HG02943 (cell line): Measurements from ENCODE around the gene KNG1.
"Not testable (repeated sequence)": the region's sequence is repeated elsewhere in the genome, so short reads cannot be mapped to it uniquely, and the experiment has no call there.

Experiments
- ATAC-seq: cut with Tn5 transposase; IDR thresholded peaks from one replicate; pipeline ENCODE4 v1.9.1; 2021; ENCODE audit warnings: mild to moderate bottlenecking, low read depth, moderate library complexity; ENCODE audit not compliant: unreplicated experiment

KNG1 gene

DNA sequence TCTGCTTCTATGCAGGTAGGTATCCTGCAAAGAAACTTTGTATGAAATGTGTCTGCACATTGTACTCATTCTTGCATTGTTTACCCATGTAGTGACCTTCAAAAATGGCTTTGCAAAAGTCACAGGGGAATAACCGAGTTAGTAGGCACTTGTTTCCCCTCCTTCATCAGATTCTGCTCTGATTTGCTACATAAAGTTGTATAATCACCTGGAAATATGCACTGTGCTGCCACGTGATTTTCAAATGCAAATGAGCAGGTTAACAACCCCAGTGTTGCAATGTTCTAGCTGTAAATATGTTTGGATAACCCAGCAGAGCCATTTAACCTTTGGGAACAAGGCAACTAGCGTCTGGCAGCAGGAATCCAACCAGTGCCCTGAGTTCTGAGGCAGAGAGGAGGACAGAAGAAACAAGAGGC, at the start of gene KNG1:
Gene KNG1, plus strand, starts transcription at position 321 of the 419 bp plus-strand sequence. CDS start 184 bp downstream, outside the sequence.
- ATAC-seq: no peak

DNA sequence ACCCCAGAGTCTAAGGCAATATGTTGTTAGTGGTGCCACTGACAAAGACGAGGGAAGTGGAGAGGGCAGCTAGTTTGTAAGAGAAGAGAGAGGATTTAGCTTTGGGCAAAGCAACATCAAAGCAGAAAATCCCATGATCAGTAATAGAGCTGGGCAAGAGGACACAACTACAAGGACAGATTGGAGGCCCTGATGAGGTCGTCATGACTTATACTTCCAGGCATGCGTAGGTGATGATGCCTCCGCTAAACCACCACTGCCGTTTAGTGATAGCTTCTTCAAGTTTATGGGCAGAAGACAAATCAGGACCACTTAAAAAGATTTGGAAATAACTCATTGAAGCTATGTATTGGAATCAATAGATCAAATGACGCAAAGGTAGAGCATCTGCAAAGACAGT, 48.7 kb upstream of the KNG1 start:
- no peak for ATAC-seq

DNA sequence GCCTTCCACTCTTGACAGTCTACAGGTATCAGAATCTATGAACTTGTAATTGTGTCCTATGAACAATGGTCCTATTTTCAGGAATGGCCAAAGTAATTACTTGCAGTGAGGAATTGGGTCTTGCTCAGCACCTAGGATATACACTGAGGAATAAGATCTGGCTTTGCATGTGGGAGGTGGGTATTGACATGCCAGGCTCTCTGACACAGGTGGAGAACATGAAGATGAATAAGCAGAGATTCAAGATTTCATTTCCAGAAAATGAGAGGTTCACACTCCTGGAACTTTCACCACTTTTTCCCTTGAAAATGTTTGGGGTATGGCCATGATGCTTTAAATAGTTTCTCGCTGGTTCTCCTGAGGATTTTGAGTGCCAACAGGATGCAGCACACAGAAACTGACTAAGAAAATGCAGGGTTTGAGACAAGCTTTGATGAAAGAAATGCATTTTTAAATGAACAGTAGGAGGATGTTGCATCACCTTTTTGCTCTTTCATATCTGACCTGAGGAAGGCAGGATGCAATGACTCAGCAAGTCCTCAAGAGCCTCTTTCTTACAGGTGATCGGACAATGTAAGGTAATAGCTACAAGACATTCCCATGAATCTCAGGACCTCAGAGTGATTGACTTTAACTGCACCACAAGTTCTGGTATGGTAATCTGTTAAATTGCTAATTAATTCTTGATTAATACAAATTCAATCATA, 47.6 kb upstream of the KNG1 start:
- no peak for ATAC-seq

DNA sequence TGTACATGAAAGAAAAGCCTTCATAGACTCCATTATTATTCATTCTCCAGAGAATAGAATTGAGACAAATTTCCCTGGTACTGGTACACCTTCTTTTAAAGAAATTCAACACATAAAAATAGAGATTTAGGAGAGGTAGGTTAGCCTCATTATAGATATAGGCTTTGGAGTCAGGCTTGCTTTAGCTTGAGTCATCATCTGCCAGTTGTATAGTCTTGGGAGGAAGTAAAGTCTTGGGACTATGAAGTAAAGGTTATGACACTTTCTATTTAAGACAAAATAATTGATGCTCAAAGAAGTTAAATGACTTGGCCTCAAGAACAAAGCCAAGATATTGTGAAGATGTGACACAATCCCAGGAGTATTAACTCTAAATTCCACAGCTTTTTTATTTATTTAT, 47.0 kb upstream of the KNG1 start:
- no peak for ATAC-seq

DNA sequence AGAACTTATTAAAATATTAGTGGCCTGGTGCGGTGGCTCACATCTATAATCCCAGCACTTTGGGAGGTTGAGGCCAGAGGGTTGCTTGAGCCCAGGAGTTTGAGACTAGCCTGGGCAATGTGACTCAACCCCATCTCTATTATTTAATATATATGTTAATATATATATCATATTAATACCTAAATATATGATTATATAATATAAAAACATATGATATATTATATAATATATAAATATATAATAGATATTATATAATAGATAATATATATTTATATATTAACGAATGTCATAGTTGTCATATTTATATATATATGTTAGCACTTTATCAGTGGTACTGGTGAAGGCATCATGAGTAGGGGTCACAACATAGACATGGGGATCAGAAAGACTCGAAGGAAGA, 46.1 kb upstream of the KNG1 start:
- ATAC-seq: no peak

DNA sequence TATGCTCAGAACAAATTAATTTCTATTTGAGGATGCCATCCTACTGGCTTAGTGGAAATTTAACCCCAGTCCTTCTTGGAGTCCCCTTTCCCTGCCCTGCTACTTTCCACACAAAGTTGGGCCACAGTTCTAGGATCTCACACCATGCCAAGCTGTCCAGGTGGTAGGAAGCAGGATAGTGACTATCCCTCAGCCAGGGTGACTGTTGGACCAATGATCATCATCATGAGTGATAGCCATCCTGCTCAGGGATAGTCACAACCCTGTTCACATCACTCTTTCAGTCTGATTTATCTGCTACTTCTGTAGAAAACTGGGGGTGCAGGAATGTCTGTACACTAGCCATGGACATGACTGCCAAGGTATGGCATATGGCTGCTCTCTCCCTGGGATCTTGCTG, 38.6 kb upstream of the KNG1 start:
- no peak for ATAC-seq

DNA sequence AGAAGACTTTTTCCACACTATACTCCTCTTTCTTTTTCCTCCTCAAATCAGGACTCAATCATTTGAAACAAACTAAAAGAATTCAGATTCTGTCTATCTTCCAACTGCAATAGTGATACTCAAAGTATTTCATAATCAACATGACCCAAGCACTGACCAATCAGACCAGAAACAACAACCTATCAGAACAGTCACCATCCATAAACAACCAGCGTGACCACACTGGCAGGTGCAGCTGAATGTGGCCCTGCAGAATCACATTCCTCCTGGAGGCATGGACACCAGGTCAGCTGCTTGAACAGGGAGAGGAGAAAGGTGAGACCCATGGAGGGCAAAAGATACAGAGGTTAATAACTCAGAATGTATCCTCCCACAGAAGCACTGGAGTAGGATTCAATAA, 38.0 kb upstream of the KNG1 start:
- ATAC-seq: no peak

DNA sequence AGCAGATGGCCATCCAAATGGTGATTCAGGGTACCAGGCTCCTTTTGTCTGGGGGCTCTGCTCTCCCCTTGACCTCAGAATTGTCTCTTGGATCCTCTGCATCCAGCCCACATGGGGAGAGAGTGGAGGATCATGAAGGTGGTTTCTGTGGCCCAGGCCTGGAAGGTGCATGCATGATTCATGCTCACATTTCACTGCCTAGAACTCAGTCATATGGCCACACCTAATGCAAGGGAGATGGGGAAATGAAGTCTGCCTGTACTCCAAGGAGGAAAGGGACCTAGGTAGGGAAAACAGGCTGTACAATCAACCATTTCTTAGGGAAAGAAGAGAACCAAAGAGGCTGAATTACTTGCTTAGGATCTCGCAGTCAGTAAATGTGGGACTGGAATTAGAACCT, 36.3 kb upstream of the KNG1 start:
- ATAC-seq: no peak

DNA sequence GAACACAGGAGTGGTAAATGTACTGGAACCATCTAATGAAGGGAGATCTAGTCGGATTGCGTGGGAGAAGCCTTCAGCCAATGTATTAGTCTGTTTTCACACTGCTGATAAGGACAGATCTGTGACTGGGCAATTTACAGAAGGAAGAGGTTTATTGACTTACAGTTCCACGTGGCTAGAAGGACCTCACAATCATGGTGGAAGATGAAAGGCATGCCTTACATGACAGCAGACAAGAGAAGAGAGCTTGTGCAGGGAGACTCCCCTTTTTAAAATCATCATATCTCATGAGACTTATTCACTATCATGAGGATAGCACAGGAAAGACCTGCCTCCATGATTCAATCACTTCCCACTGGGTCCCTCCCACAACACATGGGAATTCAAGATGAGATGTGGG, 34.3 kb upstream of the KNG1 start:
- ATAC-seq: no peak

DNA sequence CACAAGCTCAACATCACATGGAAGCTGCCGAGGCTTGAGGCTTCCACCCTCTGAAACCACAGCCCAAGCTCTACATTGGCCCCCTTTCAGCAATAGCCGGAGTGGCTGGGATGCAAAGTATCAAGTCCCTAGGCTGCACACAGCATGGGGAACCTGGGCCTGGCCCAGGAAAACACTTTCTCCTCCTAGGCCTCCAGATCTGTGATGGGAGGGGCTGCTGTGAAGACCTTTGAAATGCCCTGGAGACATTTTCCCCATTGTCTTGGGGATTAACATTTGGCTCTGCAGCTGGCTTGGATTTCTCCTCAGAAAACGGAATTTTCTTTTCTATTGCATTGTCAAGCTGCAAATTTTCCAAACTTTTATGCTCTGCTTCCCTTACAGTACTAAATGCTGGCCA, 33.2 kb upstream of the KNG1 start:
- no peak for ATAC-seq

DNA sequence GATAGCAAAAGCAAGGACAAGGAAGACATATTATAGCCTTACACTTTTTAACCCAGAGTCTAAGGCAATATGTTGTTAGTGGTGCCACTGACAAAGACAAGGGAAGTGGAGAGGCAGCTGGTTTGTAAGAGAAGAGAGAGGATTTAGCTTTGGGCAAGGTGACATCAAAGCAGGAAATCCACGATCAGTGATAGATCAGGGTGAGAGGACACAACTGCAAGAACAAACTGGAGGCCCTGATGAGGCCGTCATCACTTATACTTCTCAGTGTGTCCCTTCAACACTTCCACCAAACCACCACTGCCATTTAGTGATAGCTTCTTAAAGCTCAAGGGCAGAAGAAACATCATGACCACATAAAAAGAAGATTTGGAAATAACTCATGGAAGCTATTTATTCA, 30.7 kb upstream of the KNG1 start:
- not testable (repeated sequence) for ATAC-seq

DNA sequence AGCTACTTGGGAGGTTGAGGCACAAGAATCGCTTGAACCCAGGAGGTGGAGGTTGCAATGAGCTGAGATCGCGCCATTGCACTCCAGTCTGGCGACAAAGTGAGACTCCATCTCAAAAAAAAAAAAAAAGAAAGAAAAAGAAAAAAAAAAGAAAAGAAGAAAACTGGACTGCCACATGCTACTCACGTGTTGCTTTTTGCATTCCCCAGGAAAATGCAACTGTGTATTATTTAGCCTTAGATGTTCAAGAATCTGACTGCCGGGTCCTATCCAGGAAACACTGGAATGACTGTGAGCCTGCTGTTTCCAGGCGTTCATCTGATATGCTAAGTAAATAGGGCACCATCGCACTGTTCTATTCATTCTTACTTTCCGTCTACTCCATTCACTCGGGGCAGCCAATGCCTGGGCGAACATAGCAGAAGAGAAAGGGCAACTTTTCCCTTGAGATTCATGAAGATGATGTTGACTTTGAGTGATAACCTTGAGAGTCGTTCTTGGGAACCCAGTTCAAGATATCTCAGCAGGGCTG, 30.0 kb upstream of the KNG1 start:
- no peak for ATAC-seq

DNA sequence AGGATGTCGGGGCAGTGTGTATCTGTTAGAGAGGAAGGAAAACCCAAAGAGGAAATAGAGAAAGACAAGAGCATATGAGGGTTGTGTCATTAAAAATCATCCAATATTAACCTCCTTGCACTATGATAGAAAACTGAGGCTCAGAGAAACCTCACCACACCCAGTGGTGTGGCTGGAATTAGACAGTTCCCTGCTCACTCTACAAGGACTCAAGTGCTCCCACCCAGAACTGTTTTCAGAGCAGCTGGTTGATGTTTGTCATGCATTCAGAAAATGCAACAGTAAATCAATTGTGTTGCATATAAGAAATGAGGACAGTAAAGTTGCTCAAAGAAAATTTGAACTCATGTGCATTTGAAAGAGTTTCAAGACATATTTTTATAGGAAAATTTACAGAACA, 26.9 kb upstream of the KNG1 start:
- not testable (repeated sequence) for ATAC-seq

DNA sequence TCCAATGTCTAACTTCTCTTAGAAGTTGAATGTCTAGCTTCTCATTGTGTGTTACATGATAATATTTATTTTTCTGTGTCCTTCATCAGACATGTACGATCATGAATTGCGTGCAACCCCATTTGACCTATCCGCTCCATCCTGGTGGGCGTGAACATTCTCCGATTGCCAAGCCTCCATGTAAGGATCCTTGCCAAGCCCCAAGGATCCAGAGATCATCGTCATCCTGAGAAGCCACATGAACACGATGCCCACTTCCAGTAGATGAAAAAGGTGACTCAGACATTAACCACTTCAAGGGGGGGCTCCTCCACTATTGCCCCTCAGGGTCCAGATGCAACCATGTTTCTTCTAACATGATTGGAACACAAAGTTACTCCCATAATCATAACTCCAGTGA, 25.5 kb upstream of the KNG1 start:
- no peak for ATAC-seq

DNA sequence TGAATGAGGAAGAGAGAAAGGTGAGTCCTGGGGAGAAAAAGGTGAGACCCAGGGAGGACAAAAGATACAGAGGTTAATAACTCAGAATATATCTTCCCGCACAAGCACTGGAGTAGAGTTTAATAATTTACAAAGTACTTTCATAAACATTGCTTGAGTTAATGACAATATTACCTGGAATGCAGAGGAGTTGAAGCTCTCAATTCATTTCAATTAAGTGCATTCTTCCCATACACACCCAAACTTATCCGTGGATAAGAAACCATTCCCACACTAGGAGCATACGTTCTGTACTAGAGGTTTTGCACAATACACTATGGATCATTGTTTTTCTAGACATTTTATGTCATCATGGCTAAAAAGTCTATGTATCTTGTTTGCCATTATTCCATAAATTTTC, 23.3 kb upstream of the KNG1 start:
- no peak for ATAC-seq

DNA sequence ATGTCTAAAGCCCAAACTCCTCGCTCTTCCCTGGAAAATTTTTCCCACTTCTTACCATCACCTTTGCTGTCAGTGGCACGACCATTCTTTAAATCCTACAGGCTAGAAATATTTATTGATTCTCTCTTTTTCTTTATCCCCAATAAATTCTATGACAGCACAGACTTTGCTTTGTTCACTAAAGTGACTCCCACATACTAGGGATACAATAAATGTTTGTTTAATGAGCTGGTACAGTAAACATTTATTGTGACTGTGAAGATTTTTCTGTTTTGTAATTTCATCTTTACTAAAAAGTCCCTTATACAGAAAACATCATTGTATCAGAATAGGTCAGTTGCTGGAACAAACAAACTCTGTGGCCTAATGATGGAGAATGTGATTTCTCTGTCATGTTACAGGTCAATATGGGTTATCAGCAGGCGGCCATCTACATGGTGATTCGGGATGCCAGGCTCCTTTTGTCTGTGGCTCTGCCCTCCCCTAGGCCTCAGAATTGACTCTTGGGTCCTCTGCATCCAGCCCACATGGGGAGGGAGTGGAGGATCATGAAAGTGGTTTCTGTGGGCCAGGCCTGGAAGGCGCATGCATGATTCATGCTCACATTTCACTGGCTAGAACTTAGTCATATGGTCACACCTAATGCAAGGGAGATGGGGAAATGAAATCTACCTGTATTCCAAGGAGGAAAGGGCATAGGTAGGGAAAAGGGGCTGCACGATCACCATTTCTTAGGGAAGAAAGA, 22.7 kb upstream of the KNG1 start:
- ATAC-seq: no peak

DNA sequence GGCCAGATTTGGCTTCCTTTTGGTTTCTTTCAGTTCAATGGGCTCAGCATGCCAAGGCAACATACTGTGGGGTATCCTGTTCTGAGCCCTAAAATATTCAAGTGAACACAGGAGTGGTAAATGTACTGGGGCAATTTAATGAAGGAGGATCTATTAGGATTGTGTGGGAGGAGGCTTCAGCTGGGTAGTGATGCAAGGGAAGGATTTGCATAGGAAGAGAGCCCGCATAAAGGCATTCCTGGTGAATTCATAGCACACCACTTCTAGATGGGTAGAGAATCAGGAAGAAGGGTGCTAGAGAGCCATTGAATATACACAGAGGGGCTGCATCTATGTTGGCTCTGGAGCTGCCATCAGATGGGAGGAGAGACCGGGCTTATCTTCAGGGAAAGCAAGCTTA, 20.6 kb upstream of the KNG1 start:
- no peak for ATAC-seq

DNA sequence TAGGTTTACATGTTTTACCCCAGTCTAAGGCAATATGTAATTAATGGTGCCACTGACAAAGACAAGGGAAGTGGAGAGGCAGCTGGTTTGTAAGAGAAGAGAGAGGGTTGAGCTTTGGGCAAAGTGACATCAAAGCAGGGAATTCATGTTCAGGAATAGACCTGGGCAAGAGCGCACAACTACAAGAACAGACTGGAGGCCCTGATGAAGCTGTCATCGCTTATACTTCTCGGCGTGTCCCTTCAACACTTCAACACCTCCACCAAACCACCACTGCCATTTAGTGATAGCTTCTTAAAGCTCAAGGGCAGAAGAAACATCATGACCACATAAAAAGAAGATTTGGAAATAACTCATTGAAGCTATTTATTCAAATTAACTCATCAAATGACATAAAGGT, 19.6 kb upstream of the KNG1 start:
- ATAC-seq: no peak

DNA sequence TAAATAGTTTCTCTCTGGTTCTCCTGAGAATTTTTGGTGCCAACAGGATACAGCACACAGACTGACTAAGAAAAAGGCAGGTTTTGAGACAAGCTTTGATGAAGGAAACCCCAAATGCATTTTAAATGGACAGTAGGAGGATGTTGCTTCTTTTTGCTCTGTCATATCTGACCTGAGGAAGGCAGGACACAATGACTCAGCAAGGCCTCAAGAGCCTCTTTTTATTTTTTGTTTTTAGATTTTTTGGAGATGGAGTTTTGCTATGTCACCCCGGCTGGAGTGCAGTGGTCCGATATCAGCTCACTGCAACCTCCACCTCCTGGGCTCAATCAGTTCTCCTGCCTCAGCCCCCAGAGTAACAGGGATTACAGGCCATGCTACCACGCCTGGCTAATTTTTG, 16.9 kb upstream of the KNG1 start:
- ATAC-seq: no peak

DNA sequence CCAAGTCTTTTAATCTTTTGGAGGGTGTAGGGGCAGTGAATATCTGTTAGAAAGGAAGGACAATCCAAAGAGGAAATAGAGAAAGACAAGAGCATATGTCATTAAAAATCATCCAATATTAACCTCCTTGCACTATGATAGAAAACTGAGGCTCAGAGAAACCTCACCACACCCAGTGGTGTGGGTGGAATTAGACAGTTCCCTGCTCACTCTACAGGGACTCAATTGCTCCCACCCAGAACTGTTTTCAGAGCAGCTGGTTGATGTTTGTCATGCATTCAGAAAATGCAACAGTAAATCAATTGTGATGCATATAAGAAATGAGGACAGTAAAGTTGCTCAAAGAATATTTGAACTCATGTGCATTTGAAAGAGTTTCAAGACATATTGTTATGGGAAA, 14.7 kb upstream of the KNG1 start:
- not testable (repeated sequence) for ATAC-seq

DNA sequence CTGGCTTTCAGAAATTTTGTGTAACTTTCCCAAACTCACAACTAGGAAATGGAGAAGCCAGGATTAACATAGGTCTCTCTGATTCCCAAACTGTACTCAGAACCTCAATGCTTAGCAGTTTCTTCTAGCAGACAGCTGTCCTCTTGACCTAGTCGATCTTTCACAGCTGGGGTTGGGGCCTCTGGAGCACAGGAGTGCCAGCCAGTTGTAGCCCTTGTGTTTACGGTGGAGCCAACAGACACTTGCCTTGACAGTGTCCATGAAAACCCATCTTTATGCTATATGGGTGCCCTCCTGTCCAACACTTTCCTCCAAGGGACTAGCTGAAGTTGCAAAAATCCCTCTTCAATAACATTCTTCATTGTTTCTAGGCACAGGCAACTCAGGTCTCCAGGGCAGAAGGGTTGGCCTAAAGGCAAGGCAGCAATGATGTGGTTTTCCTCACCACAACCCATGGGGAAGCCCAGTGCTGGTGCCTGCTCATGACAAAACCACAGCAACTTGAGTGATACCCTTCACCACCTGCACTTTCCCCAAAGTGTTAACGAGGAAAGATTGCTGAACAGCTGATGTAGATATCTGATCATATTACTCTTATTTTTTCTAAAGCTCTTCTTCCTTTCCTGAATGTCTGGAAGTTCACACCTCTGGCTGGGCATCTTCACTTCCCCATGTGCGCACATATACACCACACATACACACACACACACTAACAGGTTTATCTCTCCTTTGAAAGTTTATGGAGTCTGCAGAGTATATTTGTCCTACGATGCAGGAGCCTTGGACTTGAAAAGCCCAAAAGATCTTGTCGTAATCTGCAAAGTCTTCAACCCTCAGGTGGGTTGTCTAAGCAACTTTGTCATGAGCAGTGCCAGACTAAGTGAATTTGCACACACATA, 11.0 kb upstream of the KNG1 start:
- no peak for ATAC-seq
